SK-N-SH treated with all-trans-retinoic acid at 6 μM for 48 hours (cell line): ENCODE data around the gene DMRTC1B.
"Not testable (repeated sequence)": the region's sequence is repeated elsewhere in the genome, so short reads cannot be mapped to it uniquely, and the experiment has no call there.

Experiments used
- ARNTL ChIP-seq: fragments of 450-650 bp; formaldehyde crosslinking; IDR thresholded peaks from 2 replicates; pipeline ENCODE4 v1.5.0; 2020; ENCODE audit warnings: low read depth, mild to moderate bottlenecking, moderate library complexity, borderline replicate concordance
- CSDC2 ChIP-seq: fragments of 250-450 bp; sonication (Bioruptor Pico); IDR thresholded peaks from 2 replicates; pipeline ENCODE4 v1.5.0; 2020; ENCODE audit warnings: mild to moderate bottlenecking, moderate library complexity
- GLIS3 ChIP-seq: fragments of 250-450 bp; sonication (Bioruptor Pico); IDR thresholded peaks from 2 replicates; pipeline ENCODE4 v1.5.0; 2020; ENCODE audit warnings: mild to moderate bottlenecking, moderate library complexity
- ISL1 ChIP-seq: fragments of 250-450 bp; sonication (Bioruptor Pico); IDR thresholded peaks from 2 replicates; pipeline ENCODE4 v2.1.2; 2022; ENCODE audit warnings: mild to moderate bottlenecking, moderate library complexity
- OSR1 ChIP-seq: fragments of 250-450 bp; sonication (Bioruptor Pico); IDR thresholded peaks from 2 replicates; pipeline ENCODE4 v1.8.0; 2022; ENCODE audit warnings: moderate library complexity, mild to moderate bottlenecking, inconsistent platforms
- PATZ1 ChIP-seq: fragments of 250-450 bp; sonication (Bioruptor Pico); IDR thresholded peaks from 2 replicates; pipeline ENCODE4 v1.8.0; 2020; ENCODE audit warnings: mild to moderate bottlenecking, moderate library complexity, borderline replicate concordance
- POU6F1 ChIP-seq: fragments of 250-450 bp; sonication (Bioruptor Pico); IDR thresholded peaks from 2 replicates; pipeline ENCODE4 v1.8.0; 2021; ENCODE audit warnings: low read depth, mild to moderate bottlenecking, moderate library complexity, borderline replicate concordance
- SNAI2 ChIP-seq: fragments of 250-450 bp; sonication (Bioruptor Pico); IDR thresholded peaks from 2 replicates; pipeline ENCODE4 v1.5.0; 2020; ENCODE audit warnings: mild to moderate bottlenecking, moderate library complexity
- TOX ChIP-seq: fragments of 250-450 bp; sonication (Bioruptor Pico); IDR thresholded peaks from 2 replicates; pipeline ENCODE4 v1.8.0; 2021; ENCODE audit warnings: mild to moderate bottlenecking, moderate library complexity, borderline replicate concordance
- ZFP3 ChIP-seq: fragments of 250-450 bp; sonication (Bioruptor Pico); IDR thresholded peaks from 2 replicates; pipeline ENCODE4 v1.5.0; 2020; ENCODE audit warnings: mild to moderate bottlenecking, moderate library complexity
- ZNF565 ChIP-seq: fragments of 450-650 bp; formaldehyde crosslinking; conservative IDR thresholded peaks from 2 replicates; pipeline ENCODE4 v1.5.0; 2020; ENCODE audit warnings: low read depth, mild to moderate bottlenecking, moderate library complexity
- ZNF70 ChIP-seq: fragments of 450-650 bp; formaldehyde crosslinking; IDR thresholded peaks from 2 replicates; pipeline ENCODE4 v1.5.0; 2020; ENCODE audit warnings: mild to moderate bottlenecking, moderate library complexity
- ZNF8 ChIP-seq: fragments of 450-650 bp; formaldehyde crosslinking; IDR thresholded peaks from 2 replicates; pipeline ENCODE4 v1.5.0; 2020; ENCODE audit warnings: mild to moderate bottlenecking, moderate library complexity

GRCh38 chrX:72808110-72808509 lies 31.4 kb downstream of the DMRTC1B start, which contains the start of gene FAM236D:
- TF ChIP-seq CSDC2 (CRISPR knock-in tag); ZNF70 (CRISPR knock-in tag); ISL1 (CRISPR knock-in tag); SNAI2 (CRISPR knock-in tag); GLIS3; ZFP3 (CRISPR knock-in tag); PATZ1 (CRISPR knock-in tag); OSR1 (CRISPR knock-in tag); POU6F1 (CRISPR knock-in tag); ZNF8 (CRISPR knock-in tag); ZNF565 (CRISPR knock-in tag); TOX (CRISPR knock-in tag); ARNTL (CRISPR knock-in tag): not testable (repeated sequence)
